SK-N-SH treated with all-trans-retinoic acid at 6 μM for 48 hours (cell line): ENCODE results near the gene ACP3.
"Not testable (repeated sequence)": the region's sequence is repeated elsewhere in the genome, so short reads cannot be mapped to it uniquely, and the experiment has no call there.

Experiments used
- ATAC-seq: fragments of 200-7000 bp; cut with Tn5 transposase; 3 replicates; pipeline ENCODE4 v1.9.1; 2020; ENCODE audit warnings: mild to moderate bottlenecking, moderate library complexity
- BACH2 ChIP-seq: fragments of 250-450 bp; sonication (Bioruptor Pico); IDR thresholded peaks from 2 replicates; pipeline ENCODE4 v1.9.0; 2021; ENCODE audit warnings: mild to moderate bottlenecking, borderline replicate concordance
- CSDC2 ChIP-seq: fragments of 250-450 bp; sonication (Bioruptor Pico); IDR thresholded peaks from 2 replicates; pipeline ENCODE4 v1.5.0; 2020; ENCODE audit warnings: mild to moderate bottlenecking, moderate library complexity
- ESRRG ChIP-seq: fragments of 250-450 bp; sonication (Bioruptor Pico); IDR thresholded peaks from 2 replicates; pipeline ENCODE4 v1.6.1; 2021; ENCODE audit warnings: mild to moderate bottlenecking
- GLIS3 ChIP-seq: fragments of 250-450 bp; sonication (Bioruptor Pico); IDR thresholded peaks from 2 replicates; pipeline ENCODE4 v1.5.0; 2020; ENCODE audit warnings: mild to moderate bottlenecking, moderate library complexity
- ISL1 ChIP-seq: fragments of 250-450 bp; sonication (Bioruptor Pico); IDR thresholded peaks from 2 replicates; pipeline ENCODE4 v2.1.2; 2022; ENCODE audit warnings: mild to moderate bottlenecking, moderate library complexity
- OSR1 ChIP-seq: fragments of 250-450 bp; sonication (Bioruptor Pico); IDR thresholded peaks from 2 replicates; pipeline ENCODE4 v1.8.0; 2022; ENCODE audit warnings: moderate library complexity, mild to moderate bottlenecking, inconsistent platforms
- PPARA ChIP-seq: fragments of 250-450 bp; sonication (Bioruptor Pico); IDR thresholded peaks from 2 replicates; pipeline ENCODE4 v1.5.0; 2020; ENCODE audit warnings: mild to moderate bottlenecking, borderline replicate concordance
- SNAI2 ChIP-seq: fragments of 250-450 bp; sonication (Bioruptor Pico); IDR thresholded peaks from 2 replicates; pipeline ENCODE4 v1.5.0; 2020; ENCODE audit warnings: mild to moderate bottlenecking, moderate library complexity
- TCF4 ChIP-seq: fragments of 250-450 bp; sonication (Bioruptor Pico); IDR thresholded peaks from 2 replicates; pipeline ENCODE4 v1.8.0; 2021; ENCODE audit warnings: mild to moderate bottlenecking, moderate library complexity, borderline replicate concordance
- TOX ChIP-seq: fragments of 250-450 bp; sonication (Bioruptor Pico); IDR thresholded peaks from 2 replicates; pipeline ENCODE4 v1.8.0; 2021; ENCODE audit warnings: mild to moderate bottlenecking, moderate library complexity, borderline replicate concordance
- ZC3H10 ChIP-seq: fragments of 250-450 bp; sonication (Bioruptor Pico); IDR thresholded peaks from 2 replicates; pipeline ENCODE4 v1.5.1; 2021; ENCODE audit warnings: mild to moderate bottlenecking, moderate library complexity
- ZFP3 ChIP-seq: fragments of 250-450 bp; sonication (Bioruptor Pico); IDR thresholded peaks from 2 replicates; pipeline ENCODE4 v1.5.0; 2020; ENCODE audit warnings: mild to moderate bottlenecking, moderate library complexity
- ZFP30 ChIP-seq: fragments of 450-650 bp; formaldehyde crosslinking; IDR thresholded peaks from 2 replicates; pipeline ENCODE4 v1.5.0; 2022; ENCODE audit warnings: mild to moderate bottlenecking, moderate library complexity
- ZNF565 ChIP-seq: fragments of 450-650 bp; formaldehyde crosslinking; conservative IDR thresholded peaks from 2 replicates; pipeline ENCODE4 v1.5.0; 2020; ENCODE audit warnings: low read depth, mild to moderate bottlenecking, moderate library complexity
- ZNF70 ChIP-seq: fragments of 450-650 bp; formaldehyde crosslinking; IDR thresholded peaks from 2 replicates; pipeline ENCODE4 v1.5.0; 2020; ENCODE audit warnings: mild to moderate bottlenecking, moderate library complexity
- ZNF8 ChIP-seq: fragments of 450-650 bp; formaldehyde crosslinking; IDR thresholded peaks from 2 replicates; pipeline ENCODE4 v1.5.0; 2020; ENCODE audit warnings: mild to moderate bottlenecking, moderate library complexity
- TF ChIP-seq, protein P1 (sequence below): fragments of 250-450 bp; sonication (Bioruptor Pico); IDR thresholded peaks from 2 replicates; pipeline ENCODE4 v1.5.1; 2020; ENCODE audit warnings: low read depth, mild to moderate bottlenecking, moderate library complexity
- TF ChIP-seq, protein P2 (sequence below): fragments of 250-450 bp; sonication (Bioruptor Pico); IDR thresholded peaks from 2 replicates; pipeline ENCODE4 v1.5.1; 2021; ENCODE audit warnings: mild to moderate bottlenecking, moderate library complexity
- TF ChIP-seq, protein P3 (sequence below): fragments of 250-450 bp; sonication (Bioruptor Pico); IDR thresholded peaks from 2 replicates; pipeline ENCODE4 v1.8.0; 2020; ENCODE audit warnings: mild to moderate bottlenecking, moderate library complexity, borderline replicate concordance
- TF ChIP-seq, protein P4 (sequence below): fragments of 250-450 bp; sonication (Bioruptor Pico); IDR thresholded peaks from 2 replicates; pipeline ENCODE4 v1.5.0; 2020; ENCODE audit warnings: mild to moderate bottlenecking, moderate library complexity
- TF ChIP-seq, protein P5 (sequence below): fragments of 250-450 bp; sonication (Bioruptor Pico); IDR thresholded peaks from 2 replicates; pipeline ENCODE4 v1.8.0; 2021; ENCODE audit warnings: low read depth, mild to moderate bottlenecking, moderate library complexity, borderline replicate concordance

The ACP3 gene

DNA sequence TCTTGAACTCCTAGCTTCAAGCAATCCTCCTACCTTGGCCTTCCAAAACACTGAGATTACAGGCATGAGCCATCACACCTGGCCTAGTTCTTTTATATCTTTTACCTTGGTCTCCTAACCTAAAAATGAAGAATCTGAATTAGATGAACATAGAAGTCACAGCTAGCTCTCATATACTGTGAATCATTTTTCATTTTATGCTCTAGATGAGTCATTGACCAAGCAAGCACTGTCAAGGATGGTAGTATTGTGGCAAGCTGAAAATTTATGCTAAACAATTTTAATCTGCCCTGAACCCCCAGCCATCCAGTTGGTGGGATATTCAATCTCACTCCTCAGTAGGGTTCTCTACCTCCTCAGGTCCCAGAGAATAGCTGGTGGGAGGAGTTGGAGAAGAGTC, 51.8 kb downstream of the ACP3 start:
- no peak for ATAC-seq
- TF ChIP-seq BACH2 (no peak), ZNF8 (no peak), ESRRG (CRISPR knock-in tag) (no peak), ZNF565 (CRISPR knock-in tag) (no peak), ZFP30 (CRISPR knock-in tag) (no peak), SNAI2 (CRISPR knock-in tag) (no peak), ZC3H10 (CRISPR knock-in tag) (no peak), TOX (CRISPR knock-in tag) (no peak)
- TF ChIP-seq, protein P1, sequence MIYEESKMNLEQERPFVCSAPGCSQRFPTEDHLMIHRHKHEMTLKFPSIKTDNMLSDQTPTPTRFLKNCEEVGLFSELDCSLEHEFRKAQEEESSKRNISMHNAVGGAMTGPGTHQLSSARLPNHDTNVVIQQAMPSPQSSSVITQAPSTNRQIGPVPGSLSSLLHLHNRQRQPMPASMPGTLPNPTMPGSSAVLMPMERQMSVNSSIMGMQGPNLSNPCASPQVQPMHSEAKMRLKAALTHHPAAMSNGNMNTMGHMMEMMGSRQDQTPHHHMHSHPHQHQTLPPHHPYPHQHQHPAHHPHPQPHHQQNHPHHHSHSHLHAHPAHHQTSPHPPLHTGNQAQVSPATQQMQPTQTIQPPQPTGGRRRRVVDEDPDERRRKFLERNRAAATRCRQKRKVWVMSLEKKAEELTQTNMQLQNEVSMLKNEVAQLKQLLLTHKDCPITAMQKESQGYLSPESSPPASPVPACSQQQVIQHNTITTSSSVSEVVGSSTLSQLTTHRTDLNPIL (CRISPR knock-in tag), result no peak
- TF ChIP-seq, protein P2, sequence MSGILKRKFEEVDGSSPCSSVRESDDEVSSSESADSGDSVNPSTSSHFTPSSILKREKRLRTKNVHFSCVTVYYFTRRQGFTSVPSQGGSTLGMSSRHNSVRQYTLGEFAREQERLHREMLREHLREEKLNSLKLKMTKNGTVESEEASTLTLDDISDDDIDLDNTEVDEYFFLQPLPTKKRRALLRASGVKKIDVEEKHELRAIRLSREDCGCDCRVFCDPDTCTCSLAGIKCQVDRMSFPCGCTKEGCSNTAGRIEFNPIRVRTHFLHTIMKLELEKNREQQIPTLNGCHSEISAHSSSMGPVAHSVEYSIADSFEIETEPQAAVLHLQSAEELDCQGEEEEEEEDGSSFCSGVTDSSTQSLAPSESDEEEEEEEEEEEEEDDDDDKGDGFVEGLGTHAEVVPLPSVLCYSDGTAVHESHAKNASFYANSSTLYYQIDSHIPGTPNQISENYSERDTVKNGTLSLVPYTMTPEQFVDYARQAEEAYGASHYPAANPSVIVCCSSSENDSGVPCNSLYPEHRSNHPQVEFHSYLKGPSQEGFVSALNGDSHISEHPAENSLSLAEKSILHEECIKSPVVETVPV, result no peak
- TF ChIP-seq, protein P3, sequence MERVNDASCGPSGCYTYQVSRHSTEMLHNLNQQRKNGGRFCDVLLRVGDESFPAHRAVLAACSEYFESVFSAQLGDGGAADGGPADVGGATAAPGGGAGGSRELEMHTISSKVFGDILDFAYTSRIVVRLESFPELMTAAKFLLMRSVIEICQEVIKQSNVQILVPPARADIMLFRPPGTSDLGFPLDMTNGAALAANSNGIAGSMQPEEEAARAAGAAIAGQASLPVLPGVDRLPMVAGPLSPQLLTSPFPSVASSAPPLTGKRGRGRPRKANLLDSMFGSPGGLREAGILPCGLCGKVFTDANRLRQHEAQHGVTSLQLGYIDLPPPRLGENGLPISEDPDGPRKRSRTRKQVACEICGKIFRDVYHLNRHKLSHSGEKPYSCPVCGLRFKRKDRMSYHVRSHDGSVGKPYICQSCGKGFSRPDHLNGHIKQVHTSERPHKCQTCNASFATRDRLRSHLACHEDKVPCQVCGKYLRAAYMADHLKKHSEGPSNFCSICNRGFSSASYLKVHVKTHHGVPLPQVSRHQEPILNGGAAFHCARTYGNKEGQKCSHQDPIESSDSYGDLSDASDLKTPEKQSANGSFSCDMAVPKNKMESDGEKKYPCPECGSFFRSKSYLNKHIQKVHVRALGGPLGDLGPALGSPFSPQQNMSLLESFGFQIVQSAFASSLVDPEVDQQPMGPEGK, result no peak
- TF ChIP-seq, all 23 proteins: peak for 0

DNA sequence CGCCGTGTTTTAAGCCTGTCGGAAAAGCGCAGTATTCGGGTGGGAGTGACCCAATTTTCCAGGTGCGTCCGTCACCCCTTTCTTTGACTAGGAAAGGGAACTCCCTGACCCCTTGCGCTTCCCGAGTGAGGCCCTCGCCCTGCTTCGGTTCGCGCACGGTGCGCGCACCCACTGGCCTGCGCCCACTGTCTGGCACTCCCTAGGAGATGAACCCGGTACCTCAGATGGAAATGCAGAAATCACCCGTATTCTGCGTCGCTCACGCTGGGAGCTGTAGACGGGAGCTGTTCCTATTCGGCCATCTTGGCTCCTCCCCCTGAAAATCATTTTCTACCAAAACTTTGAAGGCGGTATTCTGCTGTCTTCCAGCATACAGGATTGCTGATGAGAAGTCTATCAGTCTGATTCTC, 59.7 kb downstream of the ACP3 start:
- ATAC-seq, result not testable (repeated sequence)

DNA sequence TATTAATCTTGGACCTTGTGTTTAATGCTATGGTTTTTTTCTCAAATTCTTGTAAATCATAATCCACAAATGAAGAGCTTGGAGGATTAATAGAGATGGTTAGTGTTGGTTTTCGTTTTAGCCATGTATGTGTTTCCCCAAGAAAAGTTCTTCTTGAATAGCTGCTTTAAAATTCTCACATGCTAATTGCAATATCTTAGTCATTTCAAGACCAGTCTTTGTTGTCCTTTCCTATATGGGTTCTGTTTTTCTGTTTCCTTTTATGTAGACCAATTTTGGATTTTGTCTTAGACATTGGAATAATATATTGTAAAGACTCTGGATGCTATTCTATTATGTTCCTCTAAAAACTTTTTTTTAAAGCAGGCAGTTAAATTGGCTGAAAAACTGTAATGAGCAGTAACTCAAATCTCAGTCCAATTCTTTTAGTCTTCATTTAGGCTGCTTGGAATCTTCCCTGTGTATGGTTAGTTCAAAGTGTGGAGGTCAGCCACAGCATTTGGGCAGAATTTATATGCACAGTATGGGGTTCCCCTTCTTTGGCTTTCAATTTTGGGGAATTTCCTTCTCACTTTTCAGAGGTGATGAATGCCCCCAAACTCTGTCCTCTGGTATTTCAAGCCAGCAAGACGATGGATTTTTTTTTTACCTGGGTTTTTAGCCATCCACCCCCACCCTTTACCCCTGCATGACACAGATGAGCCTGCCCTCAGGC, 61.0 kb downstream of the ACP3 start:
- no peak for ATAC-seq
- no peak for TF ChIP-seq TCF4 (CRISPR knock-in tag)

DNA sequence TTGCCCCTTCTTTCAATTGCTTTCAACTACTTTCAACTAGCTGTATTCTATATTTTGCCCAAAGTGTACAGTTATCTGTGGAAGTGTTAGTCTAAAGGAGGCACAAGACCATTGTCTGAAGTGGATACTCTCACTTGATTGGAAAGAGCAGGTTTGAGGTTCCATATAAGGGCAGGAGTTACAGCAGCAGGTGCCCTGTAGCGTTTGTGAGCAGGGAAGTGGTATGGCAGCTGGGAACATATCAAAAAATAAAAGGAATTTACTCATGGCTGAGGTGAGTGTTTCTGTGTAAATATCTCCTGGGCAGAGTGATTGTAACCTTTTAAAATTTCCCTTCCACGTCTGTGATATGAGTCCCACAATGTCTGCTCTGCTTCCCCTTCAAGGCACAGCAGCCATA, 61.6 kb downstream of the ACP3 start:
- ATAC-seq, result no peak
- TF ChIP-seq TCF4 (CRISPR knock-in tag), result no peak
- TF ChIP-seq ZFP30 (CRISPR knock-in tag), result no peak

DNA sequence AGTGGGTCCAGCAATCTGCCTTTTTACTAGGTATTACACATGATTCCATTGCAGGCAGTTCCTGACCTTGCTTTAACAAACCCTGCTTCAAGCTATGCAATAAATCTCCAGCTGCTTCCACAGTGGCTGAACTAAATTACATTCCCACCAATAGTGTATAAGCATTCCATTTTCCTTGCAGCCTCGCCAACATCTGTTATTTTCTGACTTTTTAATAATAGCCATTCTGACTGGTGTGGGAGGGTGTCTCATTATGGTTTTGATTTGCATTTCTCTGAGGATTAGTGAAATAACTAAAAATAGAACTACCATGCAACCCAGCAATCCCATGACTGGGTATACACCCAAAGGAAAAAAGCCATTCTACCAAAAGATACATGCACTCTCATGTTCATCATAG, 63.7 kb downstream of the ACP3 start:
- ATAC-seq, result no peak
- TF ChIP-seq ZFP3, result no peak
- no peak for TF ChIP-seq ZNF565 (CRISPR knock-in tag)
- TF ChIP-seq, protein P3, result no peak
- no peak for TF ChIP-seq PPARA (CRISPR knock-in tag)
- TF ChIP-seq BACH2, result no peak
- TF ChIP-seq ISL1 (CRISPR knock-in tag), result no peak
- no peak for TF ChIP-seq ZNF70 (CRISPR knock-in tag)
- no peak for TF ChIP-seq ESRRG (CRISPR knock-in tag)
- no peak for TF ChIP-seq TCF4 (CRISPR knock-in tag)
- TF ChIP-seq GLIS3 (CRISPR knock-in tag), result no peak
- TF ChIP-seq, all 23 proteins: peak for 0

DNA sequence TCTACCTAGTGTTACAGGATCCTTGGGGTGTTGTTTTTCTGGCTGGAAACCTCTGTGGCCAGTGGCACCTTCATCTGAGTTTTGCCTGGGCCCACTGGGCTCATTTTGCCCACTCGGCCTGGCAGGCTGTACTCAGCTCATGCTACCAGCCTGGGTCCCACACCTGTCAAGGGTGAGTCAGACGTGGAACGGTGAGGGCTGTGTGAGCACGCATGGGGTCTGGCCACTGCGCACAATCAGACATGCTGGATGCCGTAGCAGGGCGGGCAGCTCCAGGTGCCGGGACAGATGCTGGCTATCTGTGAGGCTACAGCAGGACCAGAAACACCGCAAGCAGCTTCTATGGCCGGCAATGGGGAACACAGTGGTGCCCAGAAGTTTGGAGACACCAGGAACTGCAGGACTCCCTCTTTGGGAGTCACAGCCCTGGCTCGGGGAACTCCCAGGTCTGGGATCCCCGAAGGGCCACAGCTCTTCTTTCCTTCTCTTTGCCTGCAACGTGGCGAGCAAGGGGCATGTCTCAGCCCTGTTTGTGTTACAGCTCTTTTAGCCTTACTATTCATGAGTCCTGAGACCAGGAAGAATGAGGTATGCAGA, 64.2 kb downstream of the ACP3 start:
- no peak for ATAC-seq
- TF ChIP-seq ZC3H10 (CRISPR knock-in tag), result no peak
- TF ChIP-seq OSR1 (CRISPR knock-in tag), result no peak
- no peak for TF ChIP-seq CSDC2
- TF ChIP-seq, protein P4, sequence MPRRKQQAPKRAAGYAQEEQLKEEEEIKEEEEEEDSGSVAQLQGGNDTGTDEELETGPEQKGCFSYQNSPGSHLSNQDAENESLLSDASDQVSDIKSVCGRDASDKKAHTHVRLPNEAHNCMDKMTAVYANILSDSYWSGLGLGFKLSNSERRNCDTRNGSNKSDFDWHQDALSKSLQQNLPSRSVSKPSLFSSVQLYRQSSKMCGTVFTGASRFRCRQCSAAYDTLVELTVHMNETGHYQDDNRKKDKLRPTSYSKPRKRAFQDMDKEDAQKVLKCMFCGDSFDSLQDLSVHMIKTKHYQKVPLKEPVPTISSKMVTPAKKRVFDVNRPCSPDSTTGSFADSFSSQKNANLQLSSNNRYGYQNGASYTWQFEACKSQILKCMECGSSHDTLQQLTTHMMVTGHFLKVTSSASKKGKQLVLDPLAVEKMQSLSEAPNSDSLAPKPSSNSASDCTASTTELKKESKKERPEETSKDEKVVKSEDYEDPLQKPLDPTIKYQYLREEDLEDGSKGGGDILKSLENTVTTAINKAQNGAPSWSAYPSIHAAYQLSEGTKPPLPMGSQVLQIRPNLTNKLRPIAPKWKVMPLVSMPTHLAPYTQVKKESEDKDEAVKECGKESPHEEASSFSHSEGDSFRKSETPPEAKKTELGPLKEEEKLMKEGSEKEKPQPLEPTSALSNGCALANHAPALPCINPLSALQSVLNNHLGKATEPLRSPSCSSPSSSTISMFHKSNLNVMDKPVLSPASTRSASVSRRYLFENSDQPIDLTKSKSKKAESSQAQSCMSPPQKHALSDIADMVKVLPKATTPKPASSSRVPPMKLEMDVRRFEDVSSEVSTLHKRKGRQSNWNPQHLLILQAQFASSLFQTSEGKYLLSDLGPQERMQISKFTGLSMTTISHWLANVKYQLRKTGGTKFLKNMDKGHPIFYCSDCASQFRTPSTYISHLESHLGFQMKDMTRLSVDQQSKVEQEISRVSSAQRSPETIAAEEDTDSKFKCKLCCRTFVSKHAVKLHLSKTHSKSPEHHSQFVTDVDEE (CRISPR knock-in tag), result no peak
- TF ChIP-seq ZNF8, result no peak
- no peak for TF ChIP-seq ZNF565 (CRISPR knock-in tag)
- no peak for TF ChIP-seq ESRRG (CRISPR knock-in tag)
- TF ChIP-seq ZFP3, result no peak
- no peak for TF ChIP-seq PPARA (CRISPR knock-in tag)
- TF ChIP-seq ZFP30 (CRISPR knock-in tag), result no peak
- TF ChIP-seq, protein P5, sequence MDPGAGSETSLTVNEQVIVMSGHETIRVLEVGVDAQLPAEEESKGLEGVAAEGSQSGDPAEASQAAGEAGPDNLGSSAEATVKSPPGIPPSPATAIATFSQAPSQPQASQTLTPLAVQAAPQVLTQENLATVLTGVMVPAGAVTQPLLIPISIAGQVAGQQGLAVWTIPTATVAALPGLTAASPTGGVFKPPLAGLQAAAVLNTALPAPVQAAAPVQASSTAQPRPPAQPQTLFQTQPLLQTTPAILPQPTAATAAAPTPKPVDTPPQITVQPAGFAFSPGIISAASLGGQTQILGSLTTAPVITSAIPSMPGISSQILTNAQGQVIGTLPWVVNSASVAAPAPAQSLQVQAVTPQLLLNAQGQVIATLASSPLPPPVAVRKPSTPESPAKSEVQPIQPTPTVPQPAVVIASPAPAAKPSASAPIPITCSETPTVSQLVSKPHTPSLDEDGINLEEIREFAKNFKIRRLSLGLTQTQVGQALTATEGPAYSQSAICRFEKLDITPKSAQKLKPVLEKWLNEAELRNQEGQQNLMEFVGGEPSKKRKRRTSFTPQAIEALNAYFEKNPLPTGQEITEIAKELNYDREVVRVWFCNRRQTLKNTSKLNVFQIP, result no peak
- no peak for TF ChIP-seq SNAI2 (CRISPR knock-in tag)
- TF ChIP-seq GLIS3 (CRISPR knock-in tag), result no peak
